ENCODE measurements around the gene TTC6.

Gene TTC6

GRCh38 chr14:37593511-37594237 lies 1.8 kb upstream of the TTC6 start:
- TF ChIP-seq CTCF (IDR thresholded peaks at IDR 0.05; ENCODE audit: low read depth, low read length, missing control alignments): no peak
- no peak for DNase-seq (ENCODE audit: low read depth)
- in situ Hi-C loops (cut with HindIII; ENCODE audit: low sequenced_read_pairs): no loop called here
- no peak overlapping the region for H3K4me3 ChIP-seq (ENCODE audit: low read depth, low read length)

DNA sequence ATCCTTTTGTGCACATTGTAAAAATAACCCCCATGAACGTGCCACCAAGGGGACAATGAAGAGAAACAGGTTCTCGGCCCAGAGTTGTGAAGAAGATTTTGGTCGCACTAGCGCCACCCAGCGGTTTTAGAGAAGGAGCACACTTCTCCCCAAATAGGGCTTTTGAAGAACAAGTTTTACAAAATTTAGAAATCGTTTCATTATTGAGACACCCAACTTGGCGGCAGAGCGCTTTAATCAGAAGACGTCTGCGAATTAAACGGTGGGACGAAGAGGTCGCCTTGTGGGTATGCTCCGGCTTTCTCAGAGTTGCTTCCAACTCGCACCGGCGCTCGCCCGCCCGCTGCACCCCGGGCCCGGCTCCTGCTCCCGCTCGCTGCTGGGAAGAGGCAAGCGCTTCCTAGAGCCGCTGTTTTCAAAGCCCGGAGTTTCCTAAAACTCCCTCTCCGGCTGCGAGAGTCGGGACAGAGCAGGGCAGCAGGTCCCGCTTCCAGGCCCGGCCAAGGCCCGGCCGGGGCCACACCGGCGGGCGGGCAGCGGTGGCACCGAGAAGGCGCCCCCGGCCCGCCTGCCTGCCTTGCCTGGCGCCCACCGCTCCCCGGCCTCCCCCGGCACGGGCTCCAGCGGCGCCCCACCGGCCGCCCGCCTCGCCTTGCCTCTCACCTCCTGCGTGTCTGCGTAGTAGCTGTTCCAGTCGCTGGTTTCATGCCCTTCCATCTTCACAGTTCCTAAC lies 1.0 kb upstream of the TTC6 start:
- DNase-seq (ENCODE audit: low read depth): peak; percentile 61
- H3K4me3 ChIP-seq (ENCODE audit: low read depth, low read length): peak overlapping the region; percentile 41
- in situ Hi-C loops (cut with HindIII; ENCODE audit: low sequenced_read_pairs): no loop called here
- TF ChIP-seq CTCF (IDR thresholded peaks at IDR 0.05; ENCODE audit: low read depth, low read length, missing control alignments): peak; percentile 82

DNA sequence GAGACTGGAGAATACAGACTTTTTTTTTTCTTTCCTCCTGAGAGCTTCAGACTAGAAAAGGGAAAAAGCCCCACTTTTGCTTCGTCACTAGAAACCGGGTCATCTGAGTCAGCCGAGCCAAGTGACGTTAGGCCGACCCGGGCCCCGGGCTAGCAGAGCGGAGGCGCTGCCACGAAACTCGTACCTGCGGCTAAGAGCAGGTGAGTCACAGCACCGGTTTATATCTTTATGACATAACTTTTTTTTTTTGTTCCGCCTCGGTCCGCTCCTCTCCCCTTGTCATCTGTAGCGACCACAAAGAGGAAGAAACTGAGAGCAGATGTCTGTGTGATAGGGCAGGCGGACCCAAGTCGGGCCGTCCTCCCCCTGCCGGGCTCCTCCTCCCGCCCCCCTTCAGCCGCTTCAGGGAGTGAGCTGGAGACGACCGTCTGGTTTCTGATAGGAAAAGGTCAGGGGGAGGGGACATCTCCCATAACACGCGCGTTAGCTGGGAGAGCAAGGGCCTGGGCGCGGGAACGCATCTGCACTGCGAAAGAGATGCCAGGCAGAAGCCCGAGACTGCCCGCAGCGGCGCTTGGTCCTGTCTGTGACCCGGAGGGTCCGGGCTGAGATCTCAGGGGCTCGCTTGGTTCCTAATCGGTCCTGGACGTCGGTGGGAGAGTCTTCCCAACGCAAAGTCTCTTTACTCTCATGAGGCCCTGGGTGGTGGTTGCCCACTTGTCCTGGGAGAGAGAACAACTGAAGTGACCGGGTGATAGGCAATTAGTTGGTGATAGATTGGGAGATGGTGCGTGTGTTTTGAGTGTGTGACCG lies 586 bp downstream of the TTC6 start:
- H3K4me3 ChIP-seq (ENCODE audit: low read depth, low read length): peak overlapping the region; percentile 41
- TF ChIP-seq CTCF (IDR thresholded peaks at IDR 0.05; ENCODE audit: low read depth, low read length, missing control alignments): no peak
- in situ Hi-C loops (cut with HindIII; ENCODE audit: low sequenced_read_pairs): loop anchor here (5.0 kb wide), 1 partner anchor 349 kb away; no protein-coding TSS in a partner anchor
- no peak for DNase-seq (ENCODE audit: low read depth)

DNA sequence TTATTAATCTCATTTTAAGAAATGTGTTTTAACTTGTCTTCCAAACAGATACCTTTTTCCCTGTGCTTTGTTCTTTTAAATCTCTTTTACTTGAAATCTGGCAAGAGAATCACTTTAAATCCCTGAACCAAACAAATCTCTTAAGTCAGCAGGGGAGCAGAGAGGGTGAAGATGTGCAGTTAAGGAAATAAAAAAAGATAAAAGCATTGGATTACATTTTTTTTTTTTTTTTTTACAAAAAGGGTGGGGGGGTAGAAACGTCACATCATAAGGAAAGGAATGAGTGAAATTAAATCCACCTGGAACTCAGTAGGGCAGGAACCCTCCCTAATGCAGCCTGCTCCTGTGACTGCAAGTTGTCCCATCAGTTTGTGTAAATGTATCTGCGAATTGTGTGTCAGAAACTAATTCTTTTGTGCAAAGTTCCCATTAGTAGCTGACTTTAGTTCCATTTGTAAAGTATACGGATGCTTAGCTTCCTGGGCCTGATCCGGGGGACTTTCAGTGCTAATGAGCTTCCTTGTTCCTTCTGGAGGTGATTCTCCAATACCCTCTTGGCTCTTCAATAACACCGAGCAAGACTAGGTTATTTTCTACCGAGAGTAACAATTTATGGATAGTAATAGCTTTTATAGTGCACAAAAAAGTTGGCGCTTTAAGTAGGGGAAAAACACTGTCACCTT lies 1.5 kb downstream of the TTC6 start:
- no peak for TF ChIP-seq CTCF (IDR thresholded peaks at IDR 0.05; ENCODE audit: low read depth, low read length, missing control alignments)
- in situ Hi-C loops (cut with HindIII; ENCODE audit: low sequenced_read_pairs): loop anchor here (5.0 kb wide), 1 partner anchor 350 kb away; no protein-coding TSS in a partner anchor
- no peak for DNase-seq (ENCODE audit: low read depth)
- no peak overlapping the region for H3K4me3 ChIP-seq (ENCODE audit: low read depth, low read length)

DNA sequence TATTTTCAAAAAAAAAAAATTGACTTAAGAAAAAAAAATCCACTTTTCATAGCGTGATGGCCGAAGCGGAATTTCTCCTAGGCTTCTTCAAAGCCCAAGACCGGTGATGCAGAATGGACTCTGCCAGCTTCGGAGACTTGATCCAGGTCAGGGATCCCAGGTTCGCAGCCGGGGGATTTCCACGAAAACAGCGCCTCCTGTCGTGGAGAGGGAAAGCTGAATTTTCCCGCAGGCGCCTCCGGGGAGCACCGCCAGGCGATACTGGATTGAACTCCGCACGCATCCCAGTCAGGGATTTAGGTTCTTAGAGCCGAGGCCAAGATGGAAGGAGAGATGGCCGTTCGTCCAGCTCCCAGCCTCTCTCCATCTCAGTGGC lies 2.1 kb downstream of the TTC6 start:
- H3K4me3 ChIP-seq (ENCODE audit: low read depth, low read length): no peak overlapping the region
- no peak for DNase-seq (ENCODE audit: low read depth)
- in situ Hi-C loops (cut with HindIII; ENCODE audit: low sequenced_read_pairs): loop anchor here (5.0 kb wide), 1 partner anchor 350 kb away; no protein-coding TSS in a partner anchor
- peak; percentile 42 for TF ChIP-seq CTCF (IDR thresholded peaks at IDR 0.05; ENCODE audit: low read depth, low read length, missing control alignments)

Data from astrocyte of the cerebellum (primary cell).